ENCODE data around the gene CHD5.

DNA sequence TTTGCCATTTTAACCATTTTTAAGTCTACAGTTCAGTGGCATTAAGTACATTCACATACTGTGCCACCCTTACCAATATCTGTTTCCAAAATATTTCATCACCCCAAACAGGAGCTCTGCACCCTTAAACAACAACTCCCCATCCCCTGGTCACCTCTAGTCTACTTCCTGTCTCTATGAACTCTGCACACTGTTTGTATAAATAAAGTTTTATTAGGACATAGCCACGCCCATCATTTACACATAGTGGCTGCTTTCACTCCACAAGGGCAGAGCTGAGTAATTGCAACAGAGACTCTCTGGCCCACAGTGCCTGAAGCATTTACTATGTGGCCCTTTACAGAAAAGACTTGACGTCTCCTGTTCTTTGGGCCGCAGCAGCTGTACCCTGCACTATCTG lies 104.4 kb downstream of the CHD5 start:
- TF ChIP-seq, protein P1, sequence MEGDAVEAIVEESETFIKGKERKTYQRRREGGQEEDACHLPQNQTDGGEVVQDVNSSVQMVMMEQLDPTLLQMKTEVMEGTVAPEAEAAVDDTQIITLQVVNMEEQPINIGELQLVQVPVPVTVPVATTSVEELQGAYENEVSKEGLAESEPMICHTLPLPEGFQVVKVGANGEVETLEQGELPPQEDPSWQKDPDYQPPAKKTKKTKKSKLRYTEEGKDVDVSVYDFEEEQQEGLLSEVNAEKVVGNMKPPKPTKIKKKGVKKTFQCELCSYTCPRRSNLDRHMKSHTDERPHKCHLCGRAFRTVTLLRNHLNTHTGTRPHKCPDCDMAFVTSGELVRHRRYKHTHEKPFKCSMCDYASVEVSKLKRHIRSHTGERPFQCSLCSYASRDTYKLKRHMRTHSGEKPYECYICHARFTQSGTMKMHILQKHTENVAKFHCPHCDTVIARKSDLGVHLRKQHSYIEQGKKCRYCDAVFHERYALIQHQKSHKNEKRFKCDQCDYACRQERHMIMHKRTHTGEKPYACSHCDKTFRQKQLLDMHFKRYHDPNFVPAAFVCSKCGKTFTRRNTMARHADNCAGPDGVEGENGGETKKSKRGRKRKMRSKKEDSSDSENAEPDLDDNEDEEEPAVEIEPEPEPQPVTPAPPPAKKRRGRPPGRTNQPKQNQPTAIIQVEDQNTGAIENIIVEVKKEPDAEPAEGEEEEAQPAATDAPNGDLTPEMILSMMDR (IDR thresholded peaks at IDR 0.05) = no peak
- TF ChIP-seq POLR2A (IDR thresholded peaks at IDR 0.05) = no peak
